Dedifferentiated amniotic fluid mesenchymal stem cell (primary cell): ENCODE results near the gene R3HCC1L.

Experiments used
- DNase-seq: peaks from one replicate; pipeline ENCODE4 v3.0.0-alpha.2; 2016; ENCODE audit errors: extremely low spot score

The R3HCC1L gene

DNA sequence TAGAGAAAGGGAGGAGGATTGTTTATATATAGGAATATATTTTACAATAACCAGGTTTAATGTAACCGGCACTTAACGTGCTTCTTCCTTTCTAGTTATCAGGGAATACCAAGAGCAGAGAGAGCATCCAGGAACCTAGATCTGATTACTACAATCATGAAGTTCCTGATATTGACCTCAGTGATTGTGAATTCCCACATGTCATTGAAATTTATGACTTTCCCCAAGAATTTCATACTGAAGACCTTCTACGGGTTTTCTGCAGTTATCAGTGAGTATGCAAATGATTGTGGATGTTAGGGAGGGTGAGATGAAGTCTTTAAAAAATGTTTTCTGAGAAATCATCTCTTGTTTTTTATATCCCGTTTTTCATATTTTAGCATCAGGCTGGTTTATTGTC lies 97.0 kb downstream of the R3HCC1L start:
- DNase-seq: no peak

DNA sequence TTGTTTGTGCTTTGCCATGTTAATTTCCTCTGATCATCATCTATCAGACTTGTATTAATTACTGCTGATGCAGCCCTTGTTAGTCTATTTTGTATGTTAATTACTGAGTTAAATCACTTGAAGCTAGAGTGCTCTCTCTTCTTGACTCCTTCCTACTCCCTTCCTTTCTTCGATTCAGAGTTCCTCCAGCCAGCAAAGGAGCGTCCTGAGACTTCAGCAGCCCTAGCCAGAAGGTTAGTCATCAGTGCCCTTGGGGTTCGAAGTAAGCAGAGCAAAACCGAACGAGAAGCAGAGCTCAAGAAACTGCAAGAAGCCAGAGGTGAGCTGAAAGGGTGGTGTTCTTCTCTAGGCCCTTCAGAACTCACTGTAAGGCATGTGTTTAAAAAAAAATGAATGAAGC lies 101.4 kb downstream of the R3HCC1L start:
- no peak for DNase-seq

DNA sequence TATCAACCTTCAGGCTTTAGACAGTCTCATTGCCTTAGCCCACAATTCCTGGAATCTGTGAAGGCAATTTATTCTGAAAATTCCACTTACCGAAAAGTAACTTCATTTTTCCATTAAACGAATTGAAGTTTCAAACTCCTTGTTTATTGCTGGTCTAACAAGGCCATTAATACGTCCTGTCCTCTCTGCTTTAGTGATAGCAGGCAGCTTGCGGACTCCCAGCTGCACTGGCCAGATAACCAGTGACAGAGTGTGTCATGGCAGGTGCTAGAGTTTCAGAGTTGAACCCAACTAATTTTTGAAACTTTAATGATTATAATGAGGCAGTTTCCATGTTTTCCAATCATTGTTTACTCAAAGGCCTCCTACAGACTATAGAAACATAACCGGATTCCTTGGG lies 102.4 kb downstream of the R3HCC1L start:
- DNase-seq: no peak

DNA sequence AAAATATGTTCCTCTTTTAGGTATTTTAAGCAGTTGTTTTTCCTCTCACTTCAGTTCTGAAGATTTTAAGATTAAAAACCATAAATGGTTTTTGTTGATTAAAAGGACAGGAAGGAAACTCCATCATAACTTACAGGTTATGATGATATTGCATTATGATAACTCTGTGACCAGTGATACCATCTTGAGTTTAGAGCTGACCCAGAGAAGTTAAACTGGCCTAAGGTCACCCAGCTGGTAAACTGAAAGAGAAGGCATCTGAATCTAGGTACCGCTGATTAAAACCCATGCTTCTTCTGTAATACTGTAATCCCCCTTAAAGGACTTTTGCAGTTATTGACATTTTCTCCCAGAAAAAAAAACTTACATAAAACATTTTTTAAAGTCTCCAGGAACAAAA lies 103.9 kb downstream of the R3HCC1L start:
- DNase-seq: no peak

DNA sequence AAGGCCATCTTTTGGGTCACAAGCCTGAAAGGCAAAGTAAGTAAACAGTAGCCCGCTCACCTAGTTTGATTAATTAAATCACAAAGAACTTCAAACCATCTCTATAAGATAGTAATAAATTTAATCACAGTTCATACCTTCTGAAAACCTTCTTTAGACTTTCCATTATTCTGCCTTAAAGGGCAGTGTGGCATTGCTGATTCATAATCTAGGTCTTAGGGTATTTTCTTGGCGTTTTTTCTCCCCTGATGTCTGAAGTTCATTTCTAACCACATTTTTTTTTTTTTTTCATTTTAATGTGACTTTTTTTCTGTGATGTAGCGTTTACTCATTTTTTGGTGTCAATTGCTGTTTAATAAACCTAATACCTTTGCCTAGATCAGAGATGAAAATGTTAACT lies 106.1 kb downstream of the R3HCC1L start:
- DNase-seq: no peak

DNA sequence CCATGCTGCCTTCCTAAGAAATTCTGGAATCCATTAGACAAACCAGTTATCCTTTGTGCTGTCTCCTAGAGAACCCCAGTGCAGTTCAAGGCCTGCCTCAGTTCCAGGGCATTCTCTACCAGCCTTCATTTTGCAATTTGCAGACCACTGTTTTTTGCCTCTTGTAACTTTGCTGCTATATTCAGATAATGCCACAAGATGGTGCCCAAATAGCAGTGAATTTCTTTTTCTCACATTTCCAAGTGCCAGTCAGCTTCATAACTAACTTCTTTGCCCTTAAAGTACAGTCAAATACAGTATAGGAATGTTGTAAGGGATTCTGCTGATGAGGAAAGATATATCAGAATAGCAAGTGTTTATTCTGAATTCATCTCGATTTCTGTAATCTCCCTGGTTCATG lies 108.4 kb downstream of the R3HCC1L start:
- peak; percentile 53 for DNase-seq

DNA sequence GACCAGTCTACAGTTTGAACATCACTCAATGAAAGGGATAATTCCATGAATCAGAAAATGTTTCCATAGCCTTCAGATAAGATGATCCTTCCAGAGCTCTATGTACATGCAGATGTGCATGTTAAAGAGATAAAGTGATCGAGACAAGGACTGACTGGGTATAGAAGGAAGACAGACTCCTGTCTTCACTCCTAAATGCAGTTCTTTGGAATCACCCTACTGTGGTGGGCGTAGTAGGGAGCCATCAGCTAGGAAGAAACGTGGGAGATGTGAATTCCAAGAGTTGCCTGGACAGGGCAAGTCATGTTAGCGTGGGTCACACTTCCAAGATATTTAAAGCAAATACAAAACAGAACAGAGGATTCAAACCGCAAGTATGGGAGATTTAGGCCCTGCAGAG lies 109.7 kb downstream of the R3HCC1L start:
- DNase-seq: no peak

DNA sequence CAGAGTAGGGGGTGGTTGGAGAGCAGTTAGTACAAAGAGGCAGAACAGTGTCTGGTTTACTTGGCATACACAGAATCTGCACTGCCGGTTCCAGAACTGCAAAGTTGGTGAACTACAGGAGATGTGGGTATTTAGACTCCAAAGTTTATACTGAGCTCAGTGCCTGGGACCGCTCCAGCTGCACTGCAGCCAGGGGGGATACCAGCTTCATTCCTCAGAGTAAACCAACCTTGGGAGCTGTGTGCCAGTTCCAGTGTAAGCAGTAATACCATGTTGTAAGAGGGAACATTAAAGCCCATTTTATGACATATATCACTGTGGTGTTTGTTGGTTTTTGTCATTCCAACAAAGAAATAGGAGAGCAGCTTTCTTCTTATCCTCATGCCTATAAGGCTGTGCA lies 110.1 kb downstream of the R3HCC1L start:
- no peak for DNase-seq

DNA sequence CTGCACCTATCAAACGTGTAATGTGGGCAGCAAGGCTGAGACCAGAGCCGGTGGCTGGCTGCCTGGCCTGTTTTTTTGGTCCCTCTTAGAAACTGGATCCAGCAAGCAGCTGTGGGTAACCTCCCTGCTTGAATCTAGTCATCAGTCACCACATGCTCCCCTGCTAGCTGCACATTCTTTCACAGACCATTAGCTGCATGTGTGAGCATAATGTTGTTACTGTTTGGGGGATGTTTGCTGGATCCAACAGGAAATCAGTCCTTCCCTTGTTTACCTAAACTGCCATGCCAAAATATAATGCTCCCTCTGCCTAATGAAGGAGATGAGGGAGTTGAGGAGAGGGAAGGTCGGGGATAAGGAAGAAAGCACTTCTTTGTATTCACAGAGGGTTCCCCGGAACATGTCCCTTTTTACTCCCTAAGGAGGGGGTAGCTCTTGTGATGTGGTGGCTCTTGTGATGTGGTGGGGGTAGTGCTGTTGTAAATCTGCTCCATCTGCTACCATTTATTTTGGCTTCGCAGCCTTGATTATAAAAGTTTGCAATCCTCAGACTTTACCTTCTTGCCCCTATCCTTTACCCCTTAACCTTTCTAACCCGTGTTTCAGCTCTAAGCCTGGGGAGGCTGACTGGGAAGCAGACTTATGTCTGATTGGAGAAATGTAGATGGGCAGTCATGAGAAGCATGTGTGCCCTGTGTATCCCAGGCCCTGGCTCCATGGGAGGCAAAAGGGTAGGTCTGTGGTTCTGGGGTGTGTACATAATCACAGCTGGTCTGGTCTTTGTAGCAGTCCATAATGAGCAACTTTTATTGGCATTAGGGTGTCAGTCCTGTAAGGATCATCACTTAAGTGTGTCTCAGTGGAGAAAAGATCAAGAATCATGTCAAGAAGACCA lies 112.7 kb downstream of the R3HCC1L start:
- peak; percentile 36 for DNase-seq

DNA sequence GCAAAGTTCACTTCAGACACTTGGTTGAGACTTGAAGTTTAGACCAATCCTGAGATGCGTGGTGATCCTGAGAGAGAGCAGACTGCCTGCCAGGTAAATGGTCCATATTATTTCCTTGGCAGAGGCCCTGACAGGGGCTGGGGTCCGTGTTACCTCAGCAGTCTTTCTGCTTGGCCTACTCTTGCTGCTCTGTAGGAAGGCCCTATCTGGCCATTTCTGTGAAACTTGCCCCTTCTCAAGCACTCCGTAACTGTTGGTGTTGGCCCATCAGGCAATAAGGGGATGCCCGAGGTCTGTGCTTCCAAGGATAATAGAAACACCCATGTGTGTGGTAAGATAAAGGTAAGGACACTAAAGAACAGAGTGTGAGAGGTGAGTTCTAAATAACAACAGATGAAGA lies 113.6 kb downstream of the R3HCC1L start:
- DNase-seq: no peak

DNA sequence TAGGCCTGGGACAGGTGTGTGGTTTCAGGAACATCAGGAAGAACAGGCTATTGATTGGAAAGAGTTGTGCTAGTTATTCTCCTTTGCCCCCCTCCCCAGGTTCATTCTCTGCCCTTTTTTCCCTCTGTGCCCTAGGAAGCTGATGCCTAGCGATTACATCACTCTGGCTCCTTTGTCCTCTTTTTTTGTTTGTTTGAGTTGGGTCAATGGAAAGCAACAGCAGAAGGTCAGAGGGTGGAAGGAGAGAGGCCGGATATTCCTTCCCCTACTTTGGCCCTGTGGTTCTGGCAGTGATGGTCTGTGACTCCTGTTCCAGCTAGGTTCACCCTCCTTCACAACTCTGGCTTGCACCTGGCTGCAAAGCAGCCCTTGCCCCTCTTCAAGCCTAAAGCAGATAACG lies 114.7 kb downstream of the R3HCC1L start:
- no peak for DNase-seq

DNA sequence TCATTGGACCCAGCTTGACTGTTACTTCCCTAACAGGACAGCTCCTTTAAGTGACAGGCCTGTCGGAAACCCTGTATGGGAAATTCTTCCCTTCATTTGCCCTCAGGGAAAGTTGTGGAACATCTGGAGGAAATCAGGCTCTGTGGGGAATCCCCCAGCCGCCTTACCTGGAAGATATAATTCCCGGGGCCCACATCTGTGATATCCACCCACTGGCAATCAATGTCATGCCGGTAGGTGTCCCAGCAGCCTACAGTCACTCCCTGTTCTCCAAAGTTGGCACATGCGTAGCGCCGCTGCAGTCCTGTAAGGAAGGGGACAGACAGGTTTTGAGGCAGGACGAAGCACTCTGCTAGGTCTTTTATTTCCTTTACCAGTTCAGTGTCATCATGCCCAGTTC lies 116.9 kb downstream of the R3HCC1L start:
- DNase-seq: no peak

DNA sequence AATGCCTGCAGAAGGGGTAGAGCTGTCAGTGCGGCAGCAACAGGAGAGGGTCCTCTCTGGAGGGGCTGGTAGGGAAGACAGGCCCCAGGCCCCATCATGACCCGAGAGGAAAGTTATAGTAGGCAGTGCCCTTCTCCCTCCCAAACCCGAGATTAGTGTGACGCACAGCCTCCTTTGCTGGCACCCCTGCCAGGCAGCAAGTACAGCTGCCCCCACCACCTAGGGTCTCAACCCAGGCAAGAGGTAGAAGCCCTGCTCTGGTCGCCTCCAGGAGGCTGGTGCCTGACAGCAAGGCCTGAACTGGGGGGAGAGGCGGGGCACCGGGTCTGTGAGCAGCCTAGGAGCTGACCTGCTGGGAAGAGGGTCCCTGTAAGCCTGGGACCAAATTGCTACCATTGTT lies 118.0 kb downstream of the R3HCC1L start:
- no peak for DNase-seq

DNA sequence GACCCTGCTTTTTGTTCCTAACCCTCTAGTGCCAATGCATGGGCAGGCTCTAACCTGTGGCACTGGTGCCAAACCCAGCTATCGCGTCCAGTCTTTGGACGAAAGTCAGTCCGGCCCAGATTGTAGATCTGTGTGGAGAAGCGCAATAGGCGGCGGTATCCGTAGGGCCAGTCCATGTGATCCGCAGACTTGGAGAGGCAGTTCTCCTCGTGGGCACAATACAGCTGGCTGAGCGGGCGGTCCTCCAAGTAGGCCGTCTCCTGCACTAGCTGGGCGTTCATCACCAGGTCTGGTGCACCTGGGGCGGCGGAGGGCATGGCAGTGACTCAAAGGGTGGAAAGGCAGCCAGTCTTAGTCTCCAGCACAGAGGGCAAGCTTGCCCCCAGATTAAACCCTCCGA lies 119.0 kb downstream of the R3HCC1L start:
- DNase-seq: no peak

DNA sequence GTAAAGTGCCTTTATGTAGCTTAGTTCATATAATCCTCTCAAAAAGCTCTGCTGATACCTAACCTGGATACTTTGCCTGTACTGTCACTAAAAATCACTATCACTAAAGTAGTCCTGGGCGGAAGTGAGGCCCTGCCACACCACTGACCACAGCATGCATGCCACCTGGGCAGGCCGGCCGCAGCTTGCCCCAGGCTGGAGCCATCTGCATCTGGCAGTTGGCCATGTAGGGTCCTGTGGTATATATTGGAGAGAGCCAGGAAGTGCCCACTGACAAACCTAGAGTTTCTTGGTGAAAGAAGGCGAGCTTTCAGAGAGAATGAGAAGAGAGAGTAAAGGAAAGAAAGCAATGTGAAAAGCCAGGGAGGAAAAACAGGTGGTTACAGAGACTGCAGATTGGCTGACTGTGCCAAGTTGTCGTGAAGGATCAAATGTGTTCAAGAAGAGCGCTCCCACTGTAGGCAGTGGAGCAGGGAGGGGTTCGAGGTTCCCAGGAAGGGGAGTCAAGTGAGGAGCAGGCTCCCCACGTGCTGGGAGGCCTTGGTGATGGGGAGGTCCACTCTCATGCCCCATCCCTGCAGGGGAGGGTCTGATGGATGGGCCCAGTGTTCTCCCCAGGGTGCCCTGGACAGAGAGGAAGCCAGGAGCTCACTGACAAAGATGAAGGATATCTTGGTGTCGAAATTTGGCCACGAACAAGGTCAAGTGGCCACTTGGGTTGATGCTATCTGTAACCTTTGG lies 119.9 kb downstream of the R3HCC1L start:
- DNase-seq: no peak

DNA sequence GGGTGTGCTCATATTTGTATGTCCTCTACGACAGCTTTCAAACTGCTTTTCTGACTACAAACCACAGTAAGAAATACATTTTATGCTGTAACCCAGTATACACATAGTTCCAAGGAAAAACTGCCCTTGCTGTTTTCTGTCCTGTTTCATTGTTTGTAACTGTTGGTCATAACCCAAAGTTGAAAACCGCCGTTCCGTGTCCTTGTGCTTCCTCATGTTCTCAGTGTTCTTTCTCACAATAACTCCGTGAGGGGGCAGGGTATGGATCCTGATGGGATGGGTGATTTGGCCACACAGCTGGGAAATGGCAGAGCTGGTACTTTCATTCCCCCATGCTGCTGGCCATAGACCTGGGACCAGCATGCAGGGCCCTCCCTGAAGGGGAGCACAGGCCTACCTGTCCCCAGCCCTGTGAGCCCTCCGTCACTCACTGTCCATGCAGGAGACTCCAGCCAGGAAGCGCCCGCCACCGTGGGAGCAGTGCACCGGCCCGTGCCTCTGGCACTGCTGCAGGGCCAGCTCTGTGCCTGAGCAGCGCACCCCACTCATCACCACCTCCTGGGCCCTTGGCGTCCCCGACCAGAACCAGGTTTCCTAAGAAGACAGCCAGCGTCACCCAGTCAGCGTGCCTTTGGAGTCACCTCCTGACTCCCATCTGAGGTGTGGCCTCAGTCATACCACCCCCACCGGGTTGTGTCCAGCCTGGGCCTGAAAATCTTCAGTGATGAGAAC lies 120.9 kb downstream of the R3HCC1L start:
- no peak for DNase-seq

DNA sequence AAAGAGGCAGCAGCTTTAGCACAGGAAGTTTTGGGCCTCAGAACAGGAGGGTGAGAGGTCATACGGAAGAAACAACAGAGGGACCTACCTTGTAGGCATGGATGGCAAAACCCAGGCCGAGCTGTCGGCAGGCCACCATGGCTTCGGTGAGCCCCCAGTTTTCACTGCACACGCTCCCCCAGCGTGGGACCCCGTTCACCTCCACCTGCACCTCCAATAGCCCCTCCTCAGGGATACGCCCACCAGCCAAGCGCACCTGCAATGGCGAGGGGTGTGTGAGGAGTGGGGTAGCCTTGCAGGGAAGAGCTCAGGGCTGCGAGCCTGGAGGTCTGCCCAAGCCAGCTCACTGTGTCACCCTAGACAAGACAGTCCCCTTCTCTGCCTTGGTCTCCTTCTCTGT lies 122.2 kb downstream of the R3HCC1L start:
- no peak for DNase-seq

DNA sequence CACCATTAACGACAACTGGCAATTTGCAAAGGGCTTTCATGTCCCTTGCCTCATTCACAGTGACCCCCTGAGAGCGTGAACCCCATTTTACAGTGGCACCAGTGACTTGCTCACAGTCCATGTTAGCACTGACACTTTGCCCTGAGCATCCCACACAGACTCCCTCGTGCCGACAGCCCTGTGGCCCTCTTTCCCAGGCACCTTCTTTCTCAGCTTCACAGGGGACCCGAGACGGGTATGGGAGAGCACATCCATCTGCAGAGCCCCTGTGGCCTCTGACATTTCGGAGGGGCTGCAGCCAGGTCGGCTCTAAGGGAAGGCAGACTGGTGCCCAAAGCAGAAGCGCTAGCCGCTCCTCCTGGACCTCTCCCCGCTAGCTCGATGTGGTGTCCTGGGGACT lies 122.7 kb downstream of the R3HCC1L start:
- DNase-seq: no peak

DNA sequence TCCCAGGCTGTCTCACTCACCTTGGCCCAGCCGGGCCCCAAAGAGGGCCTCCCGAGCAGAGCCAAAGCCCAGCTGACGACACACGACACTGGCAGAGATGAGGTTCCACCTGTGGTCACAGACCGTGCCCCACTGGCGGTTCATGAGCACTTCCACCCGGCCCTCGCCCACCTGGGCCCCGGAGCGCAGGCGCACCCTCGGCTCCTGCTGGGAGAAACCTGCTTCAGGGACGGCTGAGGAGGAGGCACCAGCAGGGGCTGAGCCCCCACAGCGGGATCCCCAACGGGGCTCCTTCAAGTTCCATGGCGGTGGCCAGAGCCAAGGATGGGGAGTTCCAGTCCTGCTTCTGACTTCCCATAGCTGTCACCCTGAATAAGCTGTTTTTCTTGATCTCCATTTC lies 123.5 kb downstream of the R3HCC1L start:
- no peak for DNase-seq

DNA sequence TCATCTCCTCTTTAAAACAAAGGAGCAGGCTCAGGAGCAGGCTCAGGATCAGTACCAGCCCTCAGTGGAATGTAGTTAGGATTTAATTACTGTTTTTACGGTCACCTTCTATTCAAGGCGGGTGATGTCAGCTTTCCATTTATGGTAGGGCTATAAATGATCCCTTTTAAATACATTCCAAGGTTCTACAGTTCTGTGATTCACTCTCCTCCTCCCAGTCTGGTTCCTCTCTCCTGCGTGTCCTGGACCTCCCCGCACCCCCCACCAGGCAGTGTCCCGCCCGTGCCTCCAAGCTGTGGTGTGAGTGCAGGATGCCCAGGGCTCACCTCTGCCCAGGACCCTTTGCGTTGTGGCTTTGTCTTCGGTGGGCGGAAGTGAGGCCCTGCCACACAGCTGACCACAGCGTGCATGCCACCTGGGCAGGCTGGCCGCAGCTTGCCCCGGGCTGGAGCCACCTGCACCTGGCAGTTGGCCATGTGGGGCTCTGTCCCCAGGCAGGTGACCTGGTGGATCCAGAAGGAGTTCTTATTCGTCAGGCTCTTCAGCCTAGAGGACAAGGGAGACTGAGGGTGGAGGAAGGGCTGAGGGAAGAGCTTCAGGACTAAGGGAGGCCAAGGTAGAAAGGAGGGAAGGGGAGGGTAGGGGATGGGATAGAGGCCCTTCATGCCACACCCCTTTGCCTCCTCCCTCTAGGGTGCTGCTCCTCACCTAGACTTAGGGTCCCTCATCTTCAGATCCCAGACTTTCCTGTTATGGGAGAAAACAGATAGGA lies 124.4 kb downstream of the R3HCC1L start:
- DNase-seq: no peak

DNA sequence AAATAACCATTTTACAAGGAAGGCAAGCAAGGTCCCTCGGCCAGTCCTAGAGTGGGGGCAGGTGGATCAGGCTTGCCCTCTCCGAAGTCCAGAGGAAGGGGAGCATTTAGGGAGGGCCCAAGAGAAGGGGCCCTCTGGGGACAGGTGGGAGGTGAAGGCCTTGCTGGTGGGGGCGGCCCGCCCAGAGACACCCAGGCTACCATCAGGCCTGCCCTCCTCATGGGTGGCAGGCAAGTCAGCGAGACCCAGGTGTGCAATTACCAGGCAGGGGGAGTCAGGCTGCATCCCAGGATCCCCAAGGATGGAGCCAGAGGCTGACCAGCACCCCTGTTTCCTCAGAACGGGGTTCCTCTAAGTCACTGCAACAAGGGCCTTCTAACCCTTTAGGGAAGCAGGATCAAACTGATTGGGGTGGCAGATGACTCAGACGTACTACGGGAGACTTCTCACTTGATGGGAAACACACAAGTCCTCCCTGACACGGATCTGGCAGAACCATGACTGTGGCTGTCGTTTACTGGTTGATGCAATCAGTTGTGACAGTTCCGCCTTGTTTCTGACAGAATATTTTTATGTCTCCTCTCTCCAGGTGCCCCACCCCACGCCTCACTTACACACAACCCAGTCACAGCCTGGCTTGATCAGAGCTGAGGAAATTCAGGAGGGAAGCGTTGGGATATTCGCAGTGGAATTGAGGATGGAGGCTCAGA lies 125.3 kb downstream of the R3HCC1L start:
- no peak for DNase-seq
